IPS DF 6.9 (cell line): ENCODE measurements around the gene RNF152.
"Not testable (repeated sequence)": the region's sequence is repeated elsewhere in the genome, so short reads cannot be mapped to it uniquely, and the experiment has no call there.

ENCODE experiments used
- DNase-seq: peaks from one replicate; pipeline ENCODE4 v3.0.0-alpha.2; 2013; ENCODE audit warnings: low read depth, low spot score
- H3K27ac ChIP-seq: one replicate; pipeline ENCODE4 v1.5.1; 2013; ENCODE audit warnings: low read length, control low read depth
- H3K27me3 ChIP-seq: 2 replicates; pipeline ENCODE4 v1.6.1; 2013; ENCODE audit warnings: mild to moderate bottlenecking, low read length; ENCODE audit not compliant: control insufficient read depth, insufficient read depth
- H3K36me3 ChIP-seq: 2 replicates; pipeline ENCODE4 v1.6.1; 2013; ENCODE audit warnings: low read length; ENCODE audit not compliant: control insufficient read depth, insufficient read depth
- H3K4me1 ChIP-seq: 2 replicates; pipeline ENCODE4 v1.6.1; 2013; ENCODE audit warnings: low read length; ENCODE audit not compliant: control insufficient read depth, insufficient read depth
- H3K4me3 ChIP-seq: 2 replicates; pipeline ENCODE4 v1.5.1; 2013; ENCODE audit warnings: mild to moderate bottlenecking, low read length
- H3K9me3 ChIP-seq: 2 replicates; pipeline ENCODE4 v1.6.1; 2013; ENCODE audit warnings: low read length, inconsistent platforms; ENCODE audit not compliant: control insufficient read depth, insufficient read depth
- WGBS: extraction: QIAGEN DNeasy Blood & Tissue Kit; methylation state at CpG from one replicate; pipeline ENCODE4 v1.1.7; 2013; ENCODE audit warnings: mixed read lengths, missing lambda C conversion rate; ENCODE audit not compliant: insufficient read length, insufficient coverage; 5-methylcytosine and 5-hydroxymethylcytosine counted together

Gene RNF152

DNA sequence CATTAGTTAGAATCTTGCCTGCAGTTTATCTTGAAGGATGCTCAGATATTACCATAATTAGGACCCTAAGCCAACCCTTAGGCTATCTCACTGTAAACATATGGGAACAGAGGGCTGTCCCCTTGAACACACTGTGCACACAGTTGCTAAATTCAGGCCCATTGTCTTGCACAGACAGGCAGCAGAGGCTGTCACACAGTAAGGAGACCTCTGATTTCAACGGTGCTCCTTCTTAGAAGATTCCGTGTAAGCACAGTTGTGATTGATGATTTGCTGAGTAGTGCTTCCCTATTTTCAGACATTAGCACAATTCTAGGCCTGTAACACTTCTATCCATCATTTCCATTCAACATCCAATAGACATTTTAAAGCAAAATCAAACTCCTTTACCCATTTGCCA, 108.0 kb downstream of the RNF152 start:
- DNase-seq, result no peak
- no CpG with 5 or more reads among the region's 2 CpGs for WGBS
- H3K36me3 ChIP-seq, result no peaks in the 10 kb centered on the region
- H3K27me3 ChIP-seq, result no peaks in the 10 kb centered on the region
- no peaks in the 10 kb centered on the region for H3K9me3 ChIP-seq
- no peak overlapping the region for H3K4me3 ChIP-seq
- no peaks in the 10 kb centered on the region for H3K4me1 ChIP-seq
- no peak overlapping the region for H3K27ac ChIP-seq

DNA sequence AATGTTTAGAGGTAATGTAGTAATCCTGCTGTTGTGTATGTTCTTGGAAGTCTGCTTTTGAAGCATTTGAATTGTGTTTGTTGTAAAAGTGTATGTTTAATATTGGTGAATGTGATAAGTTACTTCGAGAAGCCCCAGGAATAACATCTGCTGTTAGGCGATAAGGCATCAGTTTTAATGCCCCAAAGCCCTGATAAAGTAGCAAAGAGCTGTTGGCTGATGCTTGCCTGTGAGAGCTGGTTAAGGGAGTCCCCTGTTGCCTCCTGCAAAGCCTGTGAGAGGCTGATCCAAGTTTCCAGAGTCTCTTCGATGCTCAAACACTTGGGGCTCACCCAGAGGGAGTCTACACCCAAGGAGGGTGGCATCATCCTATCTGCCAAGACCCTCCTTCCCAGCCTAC, 110.3 kb downstream of the RNF152 start:
- 100% methylated on average over 1 of the region's 3 CpGs for WGBS
- Histone ChIP-seq H3K27me3 (no peaks in the 10 kb centered on the region), H3K4me3 (no peak overlapping the region), H3K36me3 (no peaks in the 10 kb centered on the region), H3K9me3 (no peaks in the 10 kb centered on the region), H3K27ac (no peak overlapping the region), H3K4me1 (no peaks in the 10 kb centered on the region)
- no peak for DNase-seq

DNA sequence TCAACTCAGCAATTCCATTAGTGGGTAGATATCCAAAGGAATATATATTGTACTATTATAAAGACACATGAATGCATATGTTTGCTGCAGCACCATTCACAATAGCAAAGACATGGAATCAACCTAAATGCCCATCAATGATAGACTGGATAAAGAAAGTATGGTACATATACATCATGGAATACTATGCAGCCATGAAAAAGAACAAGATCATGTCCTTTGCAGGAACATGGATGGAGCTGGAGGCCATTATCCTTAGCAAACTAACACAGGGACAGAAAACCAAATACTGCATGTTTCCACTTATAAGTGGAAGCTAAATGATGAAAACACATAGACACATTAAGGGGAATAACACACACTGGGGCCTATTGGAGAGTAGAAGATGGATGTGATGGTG, 116.6 kb downstream of the RNF152 start:
- not testable (repeated sequence) for H3K36me3 ChIP-seq, H3K27ac ChIP-seq, H3K27me3 ChIP-seq, DNase-seq, H3K4me3 ChIP-seq, H3K9me3 ChIP-seq, H3K4me1 ChIP-seq

DNA sequence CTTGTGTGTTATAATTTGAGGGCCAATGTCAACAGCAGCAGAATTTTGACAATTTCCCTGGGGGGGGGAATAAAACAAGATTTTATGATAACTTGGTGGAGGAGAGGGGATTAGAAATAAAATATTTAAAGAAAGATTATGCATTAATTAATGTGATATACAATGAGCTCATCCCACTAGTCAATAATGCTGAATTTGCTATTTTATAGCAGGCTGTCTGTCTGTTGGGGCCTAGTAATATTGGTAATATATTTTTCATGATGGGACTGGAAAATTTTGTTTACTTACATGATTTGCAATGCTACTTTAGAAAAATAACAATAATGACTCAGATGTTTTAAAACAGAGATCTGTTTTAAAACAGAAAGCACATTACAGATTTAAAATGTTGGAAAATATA, 118.0 kb downstream of the RNF152 start:
- no peaks in the 10 kb centered on the region for H3K36me3 ChIP-seq
- no peak for DNase-seq
- no peak overlapping the region for H3K4me3 ChIP-seq
- no peak overlapping the region for H3K27ac ChIP-seq
- no peaks in the 10 kb centered on the region for H3K4me1 ChIP-seq
- H3K27me3 ChIP-seq, result no peaks in the 10 kb centered on the region
- no peaks in the 10 kb centered on the region for H3K9me3 ChIP-seq

DNA sequence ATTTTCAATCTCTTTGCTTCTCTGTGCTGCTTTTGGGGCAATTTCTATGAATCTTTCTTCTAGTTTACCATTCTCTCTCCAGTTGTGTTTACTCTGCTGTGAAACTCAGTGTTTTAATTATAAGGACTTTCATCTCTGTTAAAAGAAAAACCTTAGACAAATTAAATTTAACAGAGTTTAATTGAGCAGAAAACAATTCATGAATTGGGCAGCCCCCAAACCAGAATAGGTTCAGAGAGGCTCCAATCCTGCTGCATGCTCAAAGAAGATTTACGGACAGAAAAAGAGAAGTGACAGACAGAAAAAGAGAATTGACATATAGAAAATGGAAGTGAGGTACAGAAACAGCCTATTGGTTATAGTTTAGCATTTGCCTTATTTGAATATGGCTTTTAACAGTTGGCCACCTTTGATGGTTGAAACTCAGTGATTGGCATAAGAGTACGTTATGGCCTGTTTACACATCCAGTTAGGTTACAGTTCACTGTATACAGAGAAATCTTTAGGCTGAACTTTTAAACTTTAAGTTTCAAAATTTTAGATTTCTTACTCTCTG, 120.4 kb downstream of the RNF152 start:
- no CpG with 5 or more reads among the region's 2 CpGs for WGBS
- no peaks in the 10 kb centered on the region for H3K9me3 ChIP-seq
- no peak overlapping the region for H3K4me3 ChIP-seq
- no peak overlapping the region for H3K27ac ChIP-seq
- H3K36me3 ChIP-seq, result no peaks in the 10 kb centered on the region
- DNase-seq, result no peak
- H3K4me1 ChIP-seq, result no peaks in the 10 kb centered on the region
- H3K27me3 ChIP-seq, result no peaks in the 10 kb centered on the region

DNA sequence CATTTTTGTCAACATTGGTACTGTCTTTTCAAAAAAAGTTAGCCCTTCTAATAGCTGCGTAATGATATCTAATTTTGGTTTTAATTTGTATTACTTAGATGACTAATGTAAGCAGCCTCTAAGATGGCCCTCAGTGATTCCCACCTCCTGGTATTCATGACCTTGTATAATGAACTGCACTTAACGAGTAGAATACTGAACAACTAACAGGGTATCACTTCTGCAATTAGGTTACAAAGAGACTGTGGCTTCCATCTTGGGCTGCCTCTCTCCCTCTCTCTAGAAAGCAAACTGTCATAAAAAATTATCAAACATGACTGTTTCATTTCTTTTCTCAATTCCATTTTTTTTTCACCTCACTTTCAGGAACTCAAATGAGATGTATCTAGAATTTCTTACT, 120.9 kb downstream of the RNF152 start:
- H3K27me3 ChIP-seq, result no peaks in the 10 kb centered on the region
- H3K4me3 ChIP-seq, result no peak overlapping the region
- no peak overlapping the region for H3K27ac ChIP-seq
- no CpG with 5 or more reads among the region's 2 CpGs for WGBS
- H3K4me1 ChIP-seq, result no peaks in the 10 kb centered on the region
- DNase-seq, result no peak
- H3K36me3 ChIP-seq, result no peaks in the 10 kb centered on the region
- H3K9me3 ChIP-seq, result no peaks in the 10 kb centered on the region

DNA sequence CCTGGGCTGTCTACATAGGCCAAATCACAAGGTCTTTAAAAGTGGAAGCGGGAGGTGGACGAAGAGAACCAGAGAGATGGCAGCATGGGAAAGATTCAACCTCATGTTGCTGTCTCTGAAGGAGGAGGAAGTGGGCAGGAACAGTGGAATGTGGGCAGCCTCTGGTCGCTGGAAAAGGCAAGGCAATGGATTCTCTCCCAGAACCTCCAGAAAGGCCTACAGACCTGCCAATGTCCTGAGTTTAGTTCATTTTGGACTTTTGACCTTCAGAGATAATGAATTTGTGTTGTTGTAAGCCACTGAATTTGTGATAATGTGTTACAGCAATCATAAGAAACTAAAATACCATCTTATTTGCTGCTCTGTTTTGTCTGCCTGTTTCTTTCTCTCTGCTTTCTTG, 122.5 kb downstream of the RNF152 start:
- Histone ChIP-seq H3K4me3 (no peak overlapping the region), H3K27ac (no peak overlapping the region), H3K4me1 (no peaks in the 10 kb centered on the region), H3K36me3 (no peaks in the 10 kb centered on the region), H3K9me3 (no peaks in the 10 kb centered on the region), H3K27me3 (no peaks in the 10 kb centered on the region)
- DNase-seq, result no peak
- no CpG with 5 or more reads among the region's 3 CpGs for WGBS

DNA sequence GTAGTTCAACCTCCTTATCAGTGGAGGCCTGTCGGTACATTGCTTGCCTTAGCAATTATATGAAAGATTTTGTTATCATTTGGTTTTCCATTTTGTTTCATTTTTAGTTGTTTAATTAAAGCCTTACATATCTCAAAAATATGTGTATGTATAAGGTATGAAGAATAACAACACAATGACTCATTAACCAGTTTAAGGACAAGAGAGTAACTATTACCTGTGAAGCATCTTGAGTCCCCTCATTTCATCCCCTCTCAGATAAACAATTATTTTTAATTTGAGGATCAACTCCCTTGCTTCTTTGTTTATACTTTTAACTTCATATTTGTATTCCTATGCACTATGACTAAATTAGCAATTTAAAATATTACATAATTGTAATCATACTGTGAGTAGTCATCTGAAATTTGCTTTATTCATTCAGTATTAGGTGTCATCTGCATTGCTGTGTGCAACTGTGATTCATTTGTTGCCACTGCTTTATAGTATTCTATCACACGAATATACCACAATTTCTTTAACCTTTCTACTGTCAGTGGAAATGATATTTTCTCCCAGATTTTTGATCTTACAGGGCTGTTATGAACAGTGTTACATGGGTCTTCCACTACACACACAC, 126.4 kb downstream of the RNF152 start:
- Histone ChIP-seq H3K4me3 (no peak overlapping the region), H3K36me3 (no peaks in the 10 kb centered on the region), H3K9me3 (no peaks in the 10 kb centered on the region), H3K27me3 (no peaks in the 10 kb centered on the region), H3K27ac (no peak overlapping the region), H3K4me1 (no peaks in the 10 kb centered on the region)
- no peak for DNase-seq
- WGBS, result no CpG with 5 or more reads among the region's 2 CpGs

DNA sequence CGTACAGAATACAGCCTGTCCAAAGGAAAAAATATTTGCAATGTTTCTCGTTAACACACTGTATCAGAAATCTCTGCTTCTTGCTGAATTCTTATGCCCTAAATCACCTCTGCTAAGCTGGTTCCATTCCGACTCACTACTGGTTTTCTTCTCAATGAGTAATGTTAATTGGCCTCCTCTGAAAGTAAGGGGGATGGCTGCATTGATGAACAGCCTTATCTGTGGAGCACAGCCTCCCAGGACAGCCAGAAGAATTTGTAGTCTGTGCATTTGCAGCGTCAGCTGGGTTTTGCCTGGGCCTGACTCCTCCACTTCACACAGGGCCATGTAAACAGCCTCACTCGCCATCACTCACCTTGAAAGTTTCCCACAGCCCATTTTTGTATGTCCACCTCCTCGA, 127.7 kb downstream of the RNF152 start:
- DNase-seq, result no peak
- WGBS, result no CpG with 5 or more reads among the region's 6 CpGs

DNA sequence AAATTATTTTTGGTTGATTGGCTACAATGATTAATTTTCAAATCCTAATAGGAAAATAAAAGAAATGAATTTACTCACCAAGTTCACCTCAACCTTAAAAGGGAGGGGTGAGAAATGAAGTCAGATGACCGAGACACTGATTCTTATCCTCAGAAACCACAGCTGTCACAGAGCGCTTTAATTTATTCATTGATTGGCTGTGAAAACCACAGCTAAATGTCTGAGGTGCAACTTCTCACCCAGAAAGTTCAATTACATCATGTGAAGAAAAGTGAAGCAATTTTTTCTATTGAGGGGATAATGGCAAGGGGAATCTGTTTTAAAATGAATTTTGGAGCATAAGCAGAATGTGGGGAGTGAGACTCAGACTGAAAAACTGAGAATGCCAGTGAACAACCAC, 128.4 kb downstream of the RNF152 start:
- no peak overlapping the region for H3K4me3 ChIP-seq
- no peaks in the 10 kb centered on the region for H3K4me1 ChIP-seq
- H3K36me3 ChIP-seq, result no peaks in the 10 kb centered on the region
- no peaks in the 10 kb centered on the region for H3K9me3 ChIP-seq
- no peak for DNase-seq
- no peak overlapping the region for H3K27ac ChIP-seq
- H3K27me3 ChIP-seq, result no peaks in the 10 kb centered on the region
- no CpG with 5 or more reads among the region's 2 CpGs for WGBS

More for the DNA sequence above, 127.7 kb downstream of the RNF152 start:
- no peak overlapping the region for H3K4me3 ChIP-seq
- no peak overlapping the region for H3K27ac ChIP-seq
- H3K9me3 ChIP-seq, result no peaks in the 10 kb centered on the region
- no peaks in the 10 kb centered on the region for H3K36me3 ChIP-seq
- H3K27me3 ChIP-seq, result no peaks in the 10 kb centered on the region
- H3K4me1 ChIP-seq, result no peaks in the 10 kb centered on the region

DNA sequence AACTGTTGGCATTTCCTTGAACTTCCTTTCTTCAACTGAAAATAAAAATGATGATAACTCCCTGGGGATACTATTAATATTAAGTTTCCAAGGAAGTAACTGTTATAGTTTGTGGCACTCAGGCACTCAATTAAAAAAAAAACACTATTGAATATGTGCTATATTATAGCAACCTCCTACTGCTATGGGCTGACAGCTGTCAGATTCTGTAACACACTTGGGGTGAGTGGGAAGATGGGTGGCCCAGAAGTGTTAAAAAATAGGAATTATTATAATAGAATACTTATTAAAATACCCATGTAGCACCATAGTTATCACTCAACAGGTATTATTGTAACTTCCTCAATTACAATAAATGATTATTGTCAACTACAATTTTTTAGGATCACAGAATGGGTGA, 130.9 kb downstream of the RNF152 start:
- no peak for DNase-seq
- Histone ChIP-seq H3K9me3 (no peaks in the 10 kb centered on the region), H3K4me3 (no peak overlapping the region), H3K36me3 (no peaks in the 10 kb centered on the region), H3K4me1 (no peaks in the 10 kb centered on the region), H3K27ac (no peak overlapping the region), H3K27me3 (no peaks in the 10 kb centered on the region)
